Skeletal muscle tissue (tissue), 4 donors: ENCODE results near the gene LUC7L2. TPM values are rescaled to one million over a fixed set of nuclear protein-coding genes. Genes with fewer than 3 reads are reported as not detected.
"Not testable (repeated sequence)": the region's sequence is repeated elsewhere in the genome, so short reads cannot be mapped to it uniquely, and the experiment has no call there.

Experiments used
- H3K27ac ChIP-seq: one replicate; pipeline ENCODE4 v1.7.0; 2013; ENCODE audit warnings: mild to moderate bottlenecking, low read depth, low read length, inconsistent platforms
- H3K27me3 ChIP-seq, 3 donors: one replicate each; pipeline ENCODE4 v1.7.0; 2013; ENCODE audit warnings: low read length in 3 of 3; ENCODE audit not compliant: control insufficient read depth in 3 of 3, insufficient read depth in 3 of 3
- H3K36me3 ChIP-seq, 3 donors: one replicate each; pipeline ENCODE4 v1.7.0; 2013; ENCODE audit warnings: low read length in 3 of 3; ENCODE audit not compliant: control insufficient read depth in 3 of 3, insufficient read depth in 3 of 3
- H3K4me1 ChIP-seq, 3 donors: one replicate each; pipeline ENCODE4 v1.7.0; 2013; ENCODE audit warnings: low read length in 3 of 3, mild to moderate bottlenecking in 3 of 3; ENCODE audit not compliant: control insufficient read depth in 3 of 3, insufficient read depth in 3 of 3
- H3K4me3 ChIP-seq, 3 donors: one replicate each; pipeline ENCODE4 v1.7.0; 2013; ENCODE audit warnings: low read length in 3 of 3
- H3K9ac ChIP-seq, 3 donors: one replicate each; pipeline ENCODE4 v1.7.0; 2013; ENCODE audit warnings: low read length in 3 of 3, mild to moderate bottlenecking in 3 of 3, moderate library complexity in 2 of 3, low read depth in 1 of 3
- H3K9me3 ChIP-seq, 3 donors: one replicate each; pipeline ENCODE4 v1.7.0; 2013; ENCODE audit warnings: low read length in 3 of 3; ENCODE audit not compliant: control insufficient read depth in 3 of 3
- total RNA-seq: library from RNA; depleted of rRNA; stranded (reverse); fragments of >200 nt; gene quantifications from one replicate; pipeline ENCODE4 v1.2.3, GENCODE V29; 2014
- donor health status: Osteomylitis.

Gene LUC7L2, protein sequence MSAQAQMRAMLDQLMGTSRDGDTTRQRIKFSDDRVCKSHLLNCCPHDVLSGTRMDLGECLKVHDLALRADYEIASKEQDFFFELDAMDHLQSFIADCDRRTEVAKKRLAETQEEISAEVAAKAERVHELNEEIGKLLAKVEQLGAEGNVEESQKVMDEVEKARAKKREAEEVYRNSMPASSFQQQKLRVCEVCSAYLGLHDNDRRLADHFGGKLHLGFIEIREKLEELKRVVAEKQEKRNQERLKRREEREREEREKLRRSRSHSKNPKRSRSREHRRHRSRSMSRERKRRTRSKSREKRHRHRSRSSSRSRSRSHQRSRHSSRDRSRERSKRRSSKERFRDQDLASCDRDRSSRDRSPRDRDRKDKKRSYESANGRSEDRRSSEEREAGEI
- total RNA-seq, result 32.9 TPM

DNA sequence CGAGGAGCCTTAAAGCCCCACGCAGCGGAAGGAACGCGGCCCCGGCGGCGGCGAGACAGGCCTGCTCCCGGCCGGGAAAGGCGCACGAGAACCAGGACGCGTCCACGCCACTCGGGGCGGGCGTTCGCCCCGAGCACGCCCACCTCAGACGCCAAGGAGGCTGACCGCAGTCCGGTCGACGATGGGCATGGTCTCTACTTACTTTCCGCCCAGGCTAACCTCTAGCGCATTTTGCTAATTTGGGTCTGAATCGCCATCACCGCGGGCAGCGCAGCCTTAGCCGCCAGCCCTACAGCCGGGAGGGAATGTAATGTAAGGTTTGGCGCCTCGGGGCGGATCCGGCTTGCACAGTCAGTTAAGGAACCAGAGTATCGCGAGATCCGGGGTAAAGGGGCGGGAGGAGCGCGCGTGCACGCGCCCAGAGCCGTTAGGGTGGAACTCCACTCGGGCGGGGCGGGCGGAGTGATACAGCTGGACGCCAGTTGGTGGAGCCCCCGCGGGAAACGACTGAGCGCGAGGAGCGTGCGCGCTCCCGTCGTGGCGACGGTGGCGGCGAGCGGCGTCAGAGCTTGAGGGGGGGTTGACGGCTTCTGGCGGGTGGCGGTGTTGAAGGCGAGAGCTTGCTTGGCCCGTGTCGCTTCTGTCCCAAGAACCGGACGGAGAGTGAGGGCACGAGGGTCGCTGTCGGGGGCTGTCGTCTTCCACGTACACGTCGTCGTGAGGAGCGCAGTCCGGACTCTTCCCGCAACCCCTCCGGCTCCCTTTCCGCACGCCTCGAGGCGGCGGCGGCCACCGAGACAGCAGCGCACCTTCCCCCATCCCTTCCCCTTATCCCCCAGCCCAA, at the start of gene LUC7L2:
TSS of gene LUC7L2 (plus strand) at position 529 of the 844 bp plus-strand sequence. CDS start 368 bp downstream, outside the sequence.
- Histone ChIP-seq H3K27ac (peak within 1 kb of the TSS; percentile 99), H3K4me3 (peak within 1 kb of the TSS; percentile 95 to 99 (median 98)), H3K36me3 (peaks cover 0 to 6% (median 0%) of the 10 kb centered on the region in 3 donors), H3K27me3 (no peaks in the 10 kb centered on the region), H3K9me3 (no peaks in the 10 kb centered on the region), H3K4me1 (peaks cover 14 to 21% (median 17%) of the 10 kb centered on the region in 3 donors), H3K9ac (peak within 1 kb of the TSS; percentile 97 to 99 (median 98))

DNA sequence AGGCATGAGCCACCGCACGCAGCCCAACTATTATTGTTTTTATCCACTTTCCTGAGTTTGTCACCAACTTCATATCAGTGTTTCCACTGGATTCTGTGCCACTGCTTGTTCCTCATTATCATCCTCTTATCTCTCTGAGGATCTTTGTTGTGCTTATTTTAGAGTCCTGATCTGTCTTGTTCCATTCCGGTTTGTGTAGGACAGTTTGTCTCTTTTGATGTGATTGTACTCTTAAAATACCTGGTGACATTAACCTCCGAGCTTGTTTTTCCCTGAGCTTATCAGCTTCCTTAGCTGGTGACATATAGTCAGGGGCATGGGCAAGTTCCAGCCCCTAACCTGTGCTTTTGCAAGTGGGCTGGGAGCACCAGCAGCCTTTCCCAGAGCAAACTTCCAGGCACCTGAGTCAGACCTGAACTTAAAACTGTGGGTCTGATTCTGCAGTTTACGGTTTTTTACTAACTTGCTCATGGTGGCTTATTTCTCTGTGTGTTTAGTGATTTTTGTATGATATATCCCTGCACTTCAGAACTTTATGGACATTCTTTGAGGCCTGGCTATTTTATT, 41.7 kb upstream of the LUC7L2 start:
- no peak overlapping the region for H3K9ac ChIP-seq
- peaks cover 0 to 9% (median 8%) of the 10 kb centered on the region in 3 donors for H3K4me1 ChIP-seq
- no peak overlapping the region for H3K4me3 ChIP-seq
- no peaks in the 10 kb centered on the region for H3K9me3 ChIP-seq
- no peak overlapping the region for H3K27ac ChIP-seq
- H3K36me3 ChIP-seq, result no peaks in the 10 kb centered on the region
- no peaks in the 10 kb centered on the region for H3K27me3 ChIP-seq

DNA sequence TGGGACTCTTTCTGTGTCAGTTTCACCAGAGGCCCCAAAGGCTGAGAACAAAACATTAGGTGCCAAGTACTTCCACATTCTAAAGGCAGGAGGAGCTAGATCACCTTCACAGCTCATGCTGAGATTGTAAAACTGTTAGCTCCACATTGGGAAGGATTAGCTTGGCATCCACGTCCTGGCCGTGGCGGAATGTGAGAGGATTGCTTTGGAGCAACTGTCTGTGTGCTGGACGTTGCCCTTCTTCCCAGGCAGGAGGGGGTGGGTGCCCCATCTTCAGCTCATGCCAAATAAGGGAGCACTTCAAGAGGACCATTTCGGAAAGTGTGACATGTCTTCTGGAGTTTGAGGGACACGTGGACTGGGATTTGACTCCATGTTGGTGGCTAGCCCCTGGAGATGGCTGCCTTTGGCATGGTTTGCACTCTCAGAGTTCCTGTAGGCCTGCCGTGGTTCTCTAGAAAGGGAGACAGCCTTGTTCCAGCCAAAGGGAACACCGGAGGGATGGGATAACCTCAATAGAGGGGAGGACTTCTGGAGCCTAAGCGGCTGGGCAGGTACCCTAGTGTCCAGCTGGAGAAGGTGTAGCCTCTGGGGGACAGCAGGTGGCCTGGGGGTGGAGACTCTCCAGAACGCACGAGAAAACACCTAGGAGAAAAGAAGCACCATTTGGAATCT, 38.5 kb upstream of the LUC7L2 start:
- H3K27ac ChIP-seq, result no peak overlapping the region
- peaks cover 0 to 9% (median 8%) of the 10 kb centered on the region in 3 donors for H3K4me1 ChIP-seq
- H3K36me3 ChIP-seq, result no peaks in the 10 kb centered on the region

DNA sequence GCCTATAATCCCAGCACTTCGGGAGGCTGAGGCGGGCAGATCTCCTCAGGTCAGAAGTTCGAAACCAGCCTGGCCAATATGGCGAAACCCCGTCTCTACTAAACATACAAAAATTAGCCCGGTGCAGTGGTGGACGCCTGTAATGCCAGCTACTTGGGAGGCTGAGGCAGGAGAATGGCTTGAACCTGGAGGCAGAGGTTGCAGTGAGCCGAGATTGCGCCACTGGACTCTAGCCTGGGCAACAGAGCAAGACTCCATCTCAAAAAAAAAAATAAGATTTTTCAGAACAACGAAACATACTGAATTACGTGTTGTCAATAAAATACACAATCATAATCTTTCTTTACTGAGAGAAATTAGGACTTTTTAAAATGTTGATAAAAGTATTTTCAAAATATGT, 35.0 kb upstream of the LUC7L2 start:
- not testable (repeated sequence) for H3K9ac ChIP-seq, H3K4me3 ChIP-seq, H3K27me3 ChIP-seq, H3K27ac ChIP-seq, H3K9me3 ChIP-seq, H3K36me3 ChIP-seq, H3K4me1 ChIP-seq

More for the DNA sequence above, 38.5 kb upstream of the LUC7L2 start:
- Histone ChIP-seq H3K9ac (no peak overlapping the region), H3K4me3 (no peak overlapping the region), H3K27me3 (no peaks in the 10 kb centered on the region), H3K9me3 (no peaks in the 10 kb centered on the region)

DNA sequence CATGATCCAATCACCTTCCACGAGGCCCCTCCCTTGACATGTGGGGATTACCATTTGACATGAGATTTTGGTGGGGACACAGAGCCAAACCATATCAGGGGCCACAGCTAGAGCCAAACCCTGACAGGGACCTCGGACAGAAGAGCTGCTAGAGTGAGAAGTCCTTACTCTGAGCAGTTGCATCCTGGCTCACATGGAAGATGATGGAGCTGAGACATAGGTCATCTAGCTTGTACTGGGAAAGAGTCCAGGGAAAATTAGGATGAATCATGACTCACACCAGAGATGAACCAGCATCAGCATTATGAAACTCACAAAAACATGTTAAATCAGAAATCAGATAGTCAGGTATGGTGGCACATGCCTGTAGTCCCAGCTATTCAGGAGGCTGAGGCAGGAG, 31.3 kb upstream of the LUC7L2 start:
- no peaks in the 10 kb centered on the region for H3K36me3 ChIP-seq
- no peak overlapping the region for H3K9ac ChIP-seq

DNA sequence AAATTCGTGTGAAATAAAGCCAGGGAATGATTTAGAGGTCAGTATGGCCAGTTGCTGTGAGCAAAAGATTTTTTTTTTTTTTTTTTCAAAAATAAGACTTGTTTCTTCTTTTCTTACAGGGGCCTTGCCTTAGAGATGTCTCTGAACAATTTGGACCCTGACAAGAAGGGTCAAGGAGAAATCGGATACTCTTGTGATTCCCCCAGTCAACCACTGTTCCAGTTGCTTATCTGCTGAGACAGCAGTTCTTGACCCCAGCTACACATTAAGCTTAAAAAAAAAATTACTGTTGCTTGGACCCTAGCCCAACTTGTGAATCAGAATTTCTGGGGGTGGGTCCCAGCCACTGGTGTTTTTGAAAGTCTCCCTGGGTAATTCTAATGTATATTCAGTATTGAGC, 30.6 kb upstream of the LUC7L2 start:
- Histone ChIP-seq H3K9ac (no peak overlapping the region), H3K27ac (no peak overlapping the region), H3K27me3 (no peaks in the 10 kb centered on the region), H3K36me3 (no peaks in the 10 kb centered on the region), H3K9me3 (no peaks in the 10 kb centered on the region), H3K4me1 (no peaks in the 10 kb centered on the region), H3K4me3 (no peak overlapping the region)

More for the DNA sequence above, 31.3 kb upstream of the LUC7L2 start:
- H3K4me3 ChIP-seq, result no peak overlapping the region
- H3K9me3 ChIP-seq, result no peaks in the 10 kb centered on the region
- H3K27me3 ChIP-seq, result no peaks in the 10 kb centered on the region
- H3K4me1 ChIP-seq, result no peaks in the 10 kb centered on the region
- no peak overlapping the region for H3K27ac ChIP-seq

DNA sequence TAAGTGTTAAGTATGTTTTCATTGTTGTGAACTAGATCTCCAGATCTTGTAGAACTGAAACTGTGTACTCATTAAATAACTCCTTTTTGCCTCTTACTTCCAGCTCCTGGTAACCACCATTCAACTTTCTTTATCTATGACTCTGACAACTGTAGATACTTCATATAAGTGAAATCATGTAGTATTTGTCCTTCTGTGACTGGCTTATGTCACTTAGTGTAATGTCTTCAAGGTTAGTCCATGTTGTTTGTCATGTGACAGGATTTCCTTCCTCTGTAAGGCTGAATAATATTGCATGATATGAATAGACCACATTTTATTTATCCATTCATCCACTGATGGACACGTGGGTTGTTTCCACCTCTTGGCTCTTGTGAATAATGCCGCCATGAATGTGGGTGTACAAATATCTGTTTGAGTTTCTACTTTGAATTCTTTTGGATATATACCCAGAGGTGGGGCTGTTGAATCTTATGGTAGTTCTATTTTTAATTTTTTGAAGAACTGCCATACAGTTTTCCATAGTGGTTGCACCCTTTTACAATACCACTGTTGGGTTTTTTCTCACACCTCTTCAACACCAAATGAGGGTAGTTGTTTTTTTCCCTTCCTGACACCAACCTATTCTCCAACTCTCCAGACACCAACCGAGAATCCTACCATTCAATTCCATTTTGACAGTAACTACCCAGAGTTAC, 29.2 kb upstream of the LUC7L2 start:
- Histone ChIP-seq H3K4me3 (no peak overlapping the region), H3K27me3 (no peaks in the 10 kb centered on the region), H3K9ac (no peak overlapping the region), H3K27ac (no peak overlapping the region), H3K4me1 (no peaks in the 10 kb centered on the region), H3K9me3 (no peaks in the 10 kb centered on the region), H3K36me3 (no peaks in the 10 kb centered on the region)

DNA sequence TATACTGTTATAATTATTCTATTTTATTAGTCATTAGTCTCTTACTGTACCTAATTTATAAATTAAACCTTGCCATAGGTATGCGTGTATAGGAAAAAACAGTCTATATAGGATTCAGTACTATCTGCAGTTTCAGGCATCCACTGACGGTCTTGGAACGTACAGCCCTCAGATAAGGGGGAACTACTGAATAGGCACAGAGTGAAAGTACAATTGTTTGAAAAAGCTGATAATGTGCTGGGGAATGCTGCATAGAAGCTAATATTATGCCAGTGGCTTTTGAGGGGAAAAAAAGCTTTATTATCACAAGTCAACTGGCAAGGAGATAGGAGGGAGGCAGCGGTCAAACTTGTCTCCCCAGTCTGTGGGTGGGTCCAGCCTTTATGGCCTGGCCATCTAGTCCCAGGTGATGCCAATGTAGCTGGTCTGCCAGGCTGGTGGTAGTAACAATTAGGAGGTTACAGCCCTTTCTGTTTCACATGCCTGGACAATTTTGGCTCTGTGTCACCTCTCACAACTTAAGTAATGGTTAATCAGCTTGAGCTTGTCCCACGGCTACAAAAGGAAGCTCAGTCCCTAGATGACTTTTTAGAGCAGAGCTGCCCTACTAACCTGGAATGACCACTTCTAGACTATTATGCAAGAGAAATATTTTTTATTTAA, 26.9 kb upstream of the LUC7L2 start:
- H3K9me3 ChIP-seq, result no peaks in the 10 kb centered on the region
- no peaks in the 10 kb centered on the region for H3K36me3 ChIP-seq
- H3K4me1 ChIP-seq, result no peaks in the 10 kb centered on the region
- no peaks in the 10 kb centered on the region for H3K27me3 ChIP-seq
- no peak overlapping the region for H3K4me3 ChIP-seq
- no peak overlapping the region for H3K9ac ChIP-seq
- H3K27ac ChIP-seq, result no peak overlapping the region

DNA sequence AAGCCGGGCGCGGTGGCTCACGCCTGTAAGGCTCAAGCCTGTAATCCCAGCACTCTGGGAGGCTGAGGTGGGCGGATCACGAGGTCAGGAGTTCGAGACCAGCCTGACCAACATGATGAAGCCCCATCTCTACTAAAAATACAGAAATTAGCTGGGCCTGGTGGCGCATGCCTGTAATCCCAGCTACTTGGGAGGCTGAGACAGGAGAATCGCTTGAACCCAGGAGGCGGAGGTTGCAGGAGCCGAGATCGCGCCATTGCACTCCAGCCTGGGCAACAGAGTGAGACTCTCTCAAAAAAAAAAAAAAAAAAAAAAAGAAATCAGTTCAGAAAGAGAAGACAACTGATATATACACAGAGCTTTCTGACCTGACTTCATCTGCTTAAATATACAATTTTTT, 26.3 kb upstream of the LUC7L2 start:
- H3K27me3 ChIP-seq, H3K4me1 ChIP-seq, H3K4me3 ChIP-seq, H3K9me3 ChIP-seq, H3K36me3 ChIP-seq, H3K27ac ChIP-seq, H3K9ac ChIP-seq: not testable (repeated sequence)
